Bronchial epithelial cell (primary cell): Measurements from ENCODE around the gene PPP1R13B. TPM values are rescaled to one million over a fixed set of nuclear protein-coding genes. Genes with fewer than 3 reads are reported as not detected.

Experiments used
- DNase-seq: peaks from one replicate; pipeline ENCODE4 v3.0.0-alpha.2; 2010; ENCODE audit warnings: low read depth
- FAIRE-seq: peaks from 2 replicates; lab custom pipeline; 2011; peaks lifted over from hg19 to GRCh38; lab: Jason Lieb, UNC
- H3K27me3 ChIP-seq: 2 replicates; pipeline ENCODE4 v1.5.1; 2011; ENCODE audit warnings: low read length; ENCODE audit not compliant: control insufficient read depth, insufficient read depth
- H3K36me3 ChIP-seq: 2 replicates; pipeline ENCODE4 v1.5.1; 2011; ENCODE audit warnings: low read length; ENCODE audit not compliant: control insufficient read depth, insufficient read depth
- H3K4me3 ChIP-seq: 2 replicates; pipeline ENCODE4 v1.5.1; 2011; ENCODE audit warnings: mild to moderate bottlenecking, low read depth, low read length, control low read depth
- total RNA-seq: library from RNA; depleted of rRNA; stranded (reverse); fragments of >200 nt; gene quantifications from 2 replicates; pipeline ENCODE4 v1.2.1, GENCODE V29; 2014
- TF ChIP-seq, protein P1 (sequence below): IDR thresholded peaks from 2 replicates; pipeline ENCODE4 v1.5.1; 2011; ENCODE audit warnings: mild to moderate bottlenecking, moderate library complexity, low read length, control low read depth, inconsistent platforms; ENCODE audit not compliant: insufficient read depth, severe bottlenecking

Gene PPP1R13B
- total RNA-seq, 1 donor from 2014 or later, result 4.2 TPM

DNA sequence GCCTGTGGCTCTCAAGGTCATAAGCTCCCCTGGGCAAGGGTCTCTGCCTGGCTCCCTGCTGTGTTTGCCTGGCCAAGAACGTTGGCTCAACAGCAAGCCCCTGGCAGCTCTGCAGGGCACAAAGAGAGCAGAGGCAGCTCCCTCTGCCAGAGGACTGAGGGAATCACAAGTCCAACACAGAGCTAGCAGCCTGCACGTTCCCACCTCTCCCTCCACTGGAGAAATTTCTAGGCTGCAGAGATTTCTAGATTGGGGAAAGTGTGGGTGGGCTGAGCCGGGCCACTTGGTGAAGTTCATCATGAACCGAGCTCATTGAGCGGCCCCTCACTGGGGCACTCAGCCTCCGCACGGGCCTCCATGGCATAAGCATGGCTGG, 111.9 kb downstream of the PPP1R13B start:
- TF ChIP-seq, protein P1, sequence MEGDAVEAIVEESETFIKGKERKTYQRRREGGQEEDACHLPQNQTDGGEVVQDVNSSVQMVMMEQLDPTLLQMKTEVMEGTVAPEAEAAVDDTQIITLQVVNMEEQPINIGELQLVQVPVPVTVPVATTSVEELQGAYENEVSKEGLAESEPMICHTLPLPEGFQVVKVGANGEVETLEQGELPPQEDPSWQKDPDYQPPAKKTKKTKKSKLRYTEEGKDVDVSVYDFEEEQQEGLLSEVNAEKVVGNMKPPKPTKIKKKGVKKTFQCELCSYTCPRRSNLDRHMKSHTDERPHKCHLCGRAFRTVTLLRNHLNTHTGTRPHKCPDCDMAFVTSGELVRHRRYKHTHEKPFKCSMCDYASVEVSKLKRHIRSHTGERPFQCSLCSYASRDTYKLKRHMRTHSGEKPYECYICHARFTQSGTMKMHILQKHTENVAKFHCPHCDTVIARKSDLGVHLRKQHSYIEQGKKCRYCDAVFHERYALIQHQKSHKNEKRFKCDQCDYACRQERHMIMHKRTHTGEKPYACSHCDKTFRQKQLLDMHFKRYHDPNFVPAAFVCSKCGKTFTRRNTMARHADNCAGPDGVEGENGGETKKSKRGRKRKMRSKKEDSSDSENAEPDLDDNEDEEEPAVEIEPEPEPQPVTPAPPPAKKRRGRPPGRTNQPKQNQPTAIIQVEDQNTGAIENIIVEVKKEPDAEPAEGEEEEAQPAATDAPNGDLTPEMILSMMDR, result no peak
- no peaks in the 10 kb centered on the region for H3K27me3 ChIP-seq
- no peak for FAIRE-seq
- H3K36me3 ChIP-seq, result peaks cover 36% of the 10 kb centered on the region
- no peak for DNase-seq
- H3K4me3 ChIP-seq, result no peak overlapping the region

DNA sequence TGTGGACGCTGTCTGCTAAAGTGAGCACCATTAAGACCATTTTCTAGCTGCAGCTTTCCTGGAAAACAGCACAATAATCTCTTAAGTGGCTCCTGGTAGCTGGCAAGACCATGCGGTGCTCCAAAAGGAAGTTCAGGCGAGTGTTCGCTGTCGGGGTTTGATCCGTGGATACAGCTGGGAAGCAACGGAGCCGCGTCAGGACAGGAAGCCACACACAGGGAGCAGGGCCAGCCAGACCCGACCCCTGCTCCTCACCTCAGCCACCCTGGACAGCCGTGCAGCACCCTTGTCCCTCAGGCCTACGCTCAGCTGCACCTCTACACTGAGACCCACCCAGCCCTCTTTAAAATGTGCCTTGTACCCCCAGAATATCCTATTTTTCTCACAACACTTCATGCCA, 112.4 kb downstream of the PPP1R13B start:
- DNase-seq (no peak), FAIRE-seq (no peak)
- Histone ChIP-seq H3K27me3 (no peaks in the 10 kb centered on the region), H3K36me3 (peaks cover 38% of the 10 kb centered on the region), H3K4me3 (no peak overlapping the region)
- TF ChIP-seq, protein P1, result no peak

GRCh38 chr14:103734081-103734888, 113.1 kb downstream of the PPP1R13B start:
- no peak for FAIRE-seq

DNA sequence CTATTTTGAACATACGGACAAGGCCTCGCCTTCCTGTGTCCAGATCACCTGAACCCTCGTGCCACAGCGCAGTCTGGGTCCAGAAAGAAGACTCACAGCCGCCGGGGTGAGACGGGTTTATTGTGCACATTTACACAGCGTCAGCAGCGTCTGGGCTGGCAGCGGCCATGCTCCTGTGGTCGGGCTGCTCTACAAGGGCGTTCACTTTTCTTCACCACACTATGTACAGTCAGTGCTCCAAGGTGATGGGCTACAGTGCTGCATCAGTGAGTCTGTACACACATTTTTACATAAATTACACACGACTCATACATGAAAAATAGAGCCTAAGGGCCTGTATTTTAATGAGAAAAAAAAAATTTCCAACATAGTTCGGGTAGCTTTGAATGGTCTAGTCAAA, 113.7 kb downstream of the PPP1R13B start:
- Histone ChIP-seq H3K4me3 (no peak overlapping the region), H3K27me3 (no peaks in the 10 kb centered on the region), H3K36me3 (peaks cover 40% of the 10 kb centered on the region)
- FAIRE-seq (no peak), DNase-seq (peak; percentile 57)
- TF ChIP-seq, protein P1, result no peak

More at GRCh38 chr14:103734081-103734888, 113.1 kb downstream of the PPP1R13B start:
- TF ChIP-seq, protein P1, result no peak
- H3K36me3 ChIP-seq, result peaks cover 41% of the 10 kb centered on the region
- no peaks in the 10 kb centered on the region for H3K27me3 ChIP-seq
- DNase-seq, result no peak
- no peak overlapping the region for H3K4me3 ChIP-seq

- H3K4me3 ChIP-seq, result no peak overlapping the region
- H3K36me3 ChIP-seq, result peaks cover 40% of the 10 kb centered on the region
- FAIRE-seq, result no peak
- TF ChIP-seq, protein P1, result no peak
- DNase-seq, result no peak
- H3K27me3 ChIP-seq, result no peaks in the 10 kb centered on the region
These were observed 114.3 kb downstream of the PPP1R13B start for GRCh38 chr14:103732868-103733620.
